Activated T-helper 1 cell treated with anti-CD3 and anti-CD28 coated beads, Interleukin-12 subunit alpha, Interleukin-12 subunit beta, Interleukin-2, Interleukin-4 antibody, amounts not matched to agents 30 ng/mL and 10 ng/mL and 1 ng/mL, durations not matched to agents 14 hours and 24 hours and 36 hours (primary cell): ENCODE data around the gene MAP4. TPM values are rescaled to one million over a fixed set of nuclear protein-coding genes. Genes with fewer than 3 reads are reported as not detected.
"Not testable (repeated sequence)": the region's sequence is repeated elsewhere in the genome, so short reads cannot be mapped to it uniquely, and the experiment has no call there.

Experiments used
- DNase-seq: peaks from one replicate; pipeline ENCODE4 v3.0.0; 2021; ENCODE audit warnings: low spot score
- H3K27ac Mint-ChIP-seq: one replicate; pipeline ENCODE4 v1.8.0; 2021; ENCODE audit warnings: mild to moderate bottlenecking, mixed read lengths
- H3K27me3 Mint-ChIP-seq: one replicate; pipeline ENCODE4 v1.8.0; 2022; ENCODE audit warnings: mild to moderate bottlenecking, moderate library complexity, mixed read lengths; ENCODE audit not compliant: insufficient read depth
- H3K36me3 Mint-ChIP-seq: one replicate; pipeline ENCODE4 v1.8.0; 2021; ENCODE audit warnings: low read depth, mixed read lengths
- H3K4me1 Mint-ChIP-seq: one replicate; pipeline ENCODE4 v1.8.0; 2021; ENCODE audit warnings: low read depth, mixed read lengths
- H3K4me3 Mint-ChIP-seq: one replicate; pipeline ENCODE4 v1.8.0; 2021; ENCODE audit warnings: mild to moderate bottlenecking, moderate library complexity, mixed read lengths
- H3K9me3 Mint-ChIP-seq: one replicate; pipeline ENCODE4 v1.8.0; 2021; ENCODE audit warnings: mixed read lengths
- intact Hi-C: fragments of 100-400 bp; cut with micrococcal nuclease; formaldehyde crosslinking; loops from one replicate; pipeline ENCODE4 v1.15.1; 2024
- total RNA-seq: library from RNA; stranded (reverse); gene quantifications from 2 replicates; pipeline ENCODE4 v1.2.3, GENCODE V29; 2022

Gene MAP4
- total RNA-seq, 1 donor from 2014 or later, result 120 TPM

- intact Hi-C loops, result no loop called here
- Mint-ChIP-seq H3K27ac (no peak overlapping the region), H3K27me3 (no peaks in the 10 kb centered on the region), H3K36me3 (peaks cover 34% of the 10 kb centered on the region), H3K4me3 (no peak overlapping the region), H3K9me3 (no peaks in the 10 kb centered on the region), H3K4me1 (no peaks in the 10 kb centered on the region)
- DNase-seq, result no peak
Observed at GRCh38 chr3:47847260-47847659, 169.0 kb downstream of the MAP4 start.

- Mint-ChIP-seq H3K27me3 (no peaks in the 10 kb centered on the region), H3K9me3 (no peaks in the 10 kb centered on the region), H3K27ac (no peak overlapping the region), H3K4me3 (no peak overlapping the region), H3K4me1 (no peaks in the 10 kb centered on the region), H3K36me3 (peaks cover 35% of the 10 kb centered on the region)
- intact Hi-C loops, result no loop called here
- no peak for DNase-seq
Observed at GRCh38 chr3:47846880-47847248, 169.4 kb downstream of the MAP4 start.

GRCh38 chr3:47846186-47846879, 169.9 kb downstream of the MAP4 start:
- no peak overlapping the region for H3K4me3 Mint-ChIP-seq
- no peak overlapping the region for H3K27ac Mint-ChIP-seq
- no peaks in the 10 kb centered on the region for H3K27me3 Mint-ChIP-seq
- no peaks in the 10 kb centered on the region for H3K4me1 Mint-ChIP-seq
- no peaks in the 10 kb centered on the region for H3K9me3 Mint-ChIP-seq
- peaks cover 41% of the 10 kb centered on the region for H3K36me3 Mint-ChIP-seq
- intact Hi-C loops, result no loop called here
- DNase-seq, result no peak

DNA sequence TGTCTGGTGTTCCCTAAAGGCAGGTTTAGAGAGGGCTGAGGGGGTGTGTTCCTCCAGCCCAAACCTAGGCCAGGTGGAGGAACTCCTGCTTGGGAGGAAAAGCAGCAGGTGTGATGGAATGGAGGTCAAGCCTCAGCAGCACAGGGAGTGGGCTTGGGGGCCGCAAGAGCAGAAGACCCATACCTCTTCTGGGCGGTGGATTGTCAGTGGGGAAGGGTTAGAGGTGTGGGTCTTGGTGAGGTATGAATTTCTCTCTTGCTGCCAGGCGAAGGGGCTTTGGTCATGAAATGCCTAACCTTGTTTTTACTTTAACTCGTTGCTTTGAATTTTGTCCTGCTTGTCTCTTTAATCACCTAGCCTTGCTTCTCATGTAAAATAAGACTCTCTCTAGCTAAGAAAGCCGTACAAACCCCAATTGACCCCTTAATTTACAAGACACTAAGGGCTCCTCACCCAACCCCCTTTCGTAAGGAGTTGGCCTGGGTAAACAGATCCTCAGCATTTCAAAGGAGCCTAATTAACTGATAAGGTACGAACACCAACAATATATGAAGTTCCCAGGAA, 174.3 kb downstream of the MAP4 start:
- no peaks in the 10 kb centered on the region for H3K4me1 Mint-ChIP-seq
- DNase-seq, result no peak
- no peak overlapping the region for H3K27ac Mint-ChIP-seq
- no peak overlapping the region for H3K4me3 Mint-ChIP-seq
- peaks cover 49% of the 10 kb centered on the region for H3K36me3 Mint-ChIP-seq
- no peaks in the 10 kb centered on the region for H3K27me3 Mint-ChIP-seq
- intact Hi-C loops, result no loop called here
- H3K9me3 Mint-ChIP-seq, result no peaks in the 10 kb centered on the region

GRCh38 chr3:47838503-47838902, 177.7 kb downstream of the MAP4 start:
- Mint-ChIP-seq H3K27me3 (no peaks in the 10 kb centered on the region), H3K27ac (no peak overlapping the region), H3K4me1 (peaks cover 5% of the 10 kb centered on the region), H3K4me3 (no peak overlapping the region), H3K9me3 (no peaks in the 10 kb centered on the region), H3K36me3 (peaks cover 54% of the 10 kb centered on the region)
- intact Hi-C loops, result loop anchor here (1.0 kb wide), 1 partner anchor 152 kb away; no protein-coding TSS in a partner anchor
- no peak for DNase-seq

DNA sequence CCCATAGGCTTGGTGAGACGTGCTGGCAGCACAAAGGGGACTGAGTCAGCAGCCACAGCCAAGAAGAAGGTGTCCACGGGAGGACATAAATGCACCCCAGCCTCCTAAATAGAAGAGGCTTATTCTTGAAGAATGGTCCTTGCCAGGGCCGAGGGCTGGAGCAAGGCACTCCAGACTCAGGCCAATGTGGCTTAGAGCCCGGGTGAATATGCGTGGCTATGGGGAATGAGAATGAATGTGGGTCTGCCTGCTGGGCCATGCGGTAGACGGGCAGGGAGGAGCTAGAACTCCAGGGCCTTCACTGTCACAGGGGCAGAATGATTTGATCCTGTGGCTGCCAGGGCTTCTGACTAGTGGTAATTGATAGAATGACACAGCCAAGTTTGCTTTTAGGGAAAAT, 179.2 kb downstream of the MAP4 start:
- Mint-ChIP-seq H3K27ac (no peak overlapping the region), H3K27me3 (no peaks in the 10 kb centered on the region), H3K4me3 (no peak overlapping the region), H3K9me3 (no peaks in the 10 kb centered on the region), H3K4me1 (peaks cover 5% of the 10 kb centered on the region), H3K36me3 (peaks cover 51% of the 10 kb centered on the region)
- intact Hi-C loops, result loop anchor here (1.0 kb wide), 1 partner anchor 314 kb away; no protein-coding TSS in a partner anchor
- no peak for DNase-seq

DNA sequence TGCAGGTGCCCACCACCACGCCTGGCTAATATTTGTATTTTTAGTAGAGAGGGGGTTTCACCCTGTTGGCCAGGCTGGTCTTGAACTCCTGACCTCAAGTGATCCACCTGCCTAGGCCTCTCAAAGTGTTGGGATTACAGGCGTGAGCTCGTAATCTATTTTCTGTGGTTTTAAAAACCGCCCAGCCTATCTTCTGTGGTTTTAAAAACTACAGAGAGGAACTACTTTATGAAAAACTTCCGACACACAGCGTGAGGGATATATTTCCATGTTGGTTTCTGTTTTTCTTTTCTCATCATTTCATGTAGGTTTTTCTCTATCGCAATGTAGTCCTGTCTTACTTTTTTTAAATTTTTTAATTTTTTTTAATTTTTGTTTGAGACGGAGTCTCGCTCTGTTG, 186.7 kb downstream of the MAP4 start:
- intact Hi-C loops, result loop anchor here (5.0 kb wide), 1 partner anchor 258 kb away; no protein-coding TSS in a partner anchor
- peak overlapping the region; percentile 64 for H3K27ac Mint-ChIP-seq

DNA sequence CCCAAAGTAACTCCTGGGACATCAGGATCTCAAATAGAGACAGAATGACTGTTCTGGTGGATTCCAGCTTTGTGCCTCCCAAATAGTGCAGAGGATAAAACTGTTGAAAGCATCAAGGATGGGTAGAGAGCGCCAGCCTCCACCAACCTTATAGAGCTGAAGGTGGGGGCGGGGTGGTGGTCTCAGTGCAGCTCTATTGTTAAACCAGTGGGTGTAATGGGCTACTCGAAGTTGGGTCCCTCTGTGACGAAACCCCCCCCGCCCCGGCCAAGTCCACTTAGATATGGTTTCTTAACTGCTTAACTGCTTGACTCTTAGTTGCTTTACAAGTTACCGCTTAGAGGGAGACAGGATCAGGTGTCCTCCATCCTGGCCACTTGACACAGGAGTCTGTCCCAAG, 190.6 kb downstream of the MAP4 start:
- H3K4me1 Mint-ChIP-seq, result peaks cover 34% of the 10 kb centered on the region
- H3K27ac Mint-ChIP-seq, result peak overlapping the region; percentile 83
- intact Hi-C loops, result loop anchor here (1.0 to 5.0 kb wide), 3 partner anchors 36 to 262 kb away; no protein-coding TSS in a partner anchor
- peaks cover 27% of the 10 kb centered on the region for H3K36me3 Mint-ChIP-seq
- H3K4me3 Mint-ChIP-seq, result peak overlapping the region; percentile 95
- DNase-seq, result no peak
- no peaks in the 10 kb centered on the region for H3K27me3 Mint-ChIP-seq
- peaks cover 3% of the 10 kb centered on the region for H3K9me3 Mint-ChIP-seq

More for the DNA sequence above, 186.7 kb downstream of the MAP4 start:
- H3K27me3 Mint-ChIP-seq, H3K4me3 Mint-ChIP-seq, DNase-seq, H3K9me3 Mint-ChIP-seq: not testable (repeated sequence)
- Mint-ChIP-seq H3K36me3 (peaks cover 42% of the 10 kb centered on the region), H3K4me1 (peaks cover 35% of the 10 kb centered on the region)

DNA sequence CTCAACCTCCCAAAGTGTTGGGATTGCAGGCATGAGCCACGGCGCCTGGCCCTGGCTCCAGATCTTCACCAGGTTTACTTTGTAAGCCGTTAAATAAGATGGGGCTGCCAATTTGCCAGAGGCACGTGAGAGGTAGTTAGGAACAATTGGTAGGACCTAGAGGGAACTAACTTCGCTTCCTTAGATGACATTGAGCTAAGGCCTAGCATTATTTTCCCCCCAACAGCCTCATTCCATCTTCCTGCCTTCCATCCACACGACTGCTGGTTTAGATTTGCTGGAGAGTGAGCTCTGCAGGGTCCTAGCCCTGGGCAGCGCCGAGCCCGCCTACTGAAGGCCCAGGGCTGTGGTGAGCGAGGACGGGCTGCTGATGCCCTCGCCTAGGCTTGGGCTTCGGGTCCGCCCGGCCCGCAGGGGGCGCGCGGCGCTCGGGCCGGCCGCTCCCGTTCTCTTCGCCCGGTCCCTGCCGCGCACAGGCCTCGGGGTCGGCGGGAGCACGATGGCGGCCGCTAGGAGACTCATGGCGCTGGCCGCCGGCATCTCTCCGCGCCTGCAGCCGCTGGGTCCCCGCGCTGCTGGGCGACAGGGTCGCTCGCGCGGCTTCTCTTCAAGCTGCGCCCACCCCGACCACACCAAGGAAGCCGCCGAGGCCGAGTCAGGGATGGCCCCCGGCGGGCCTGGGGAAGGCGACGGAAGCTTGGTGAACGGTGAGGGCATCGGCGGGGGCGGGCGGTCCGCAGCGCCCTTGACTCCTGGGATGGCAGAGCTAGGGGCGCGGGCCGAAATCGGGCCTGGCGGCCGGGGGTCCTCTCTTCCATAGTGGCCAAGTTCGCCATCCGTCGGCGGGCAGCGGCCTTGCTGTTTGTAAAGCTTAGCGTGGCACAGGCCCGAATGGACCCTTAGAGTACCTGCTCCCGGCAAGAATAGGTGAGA, 191.4 kb downstream of the MAP4 start:
- Mint-ChIP-seq H3K27me3 (no peaks in the 10 kb centered on the region), H3K4me1 (peaks cover 34% of the 10 kb centered on the region), H3K9me3 (peaks cover 3% of the 10 kb centered on the region), H3K4me3 (peak overlapping the region; percentile 95), H3K27ac (peak overlapping the region; percentile 83), H3K36me3 (peaks cover 31% of the 10 kb centered on the region)
- intact Hi-C loops, result loop anchor here (1.0 to 5.0 kb wide), 4 partner anchors 22 to 262 kb away; partner anchors contain the start of gene DHX30
- DNase-seq, result peak; percentile 77

- peaks cover 25% of the 10 kb centered on the region for H3K36me3 Mint-ChIP-seq
- no peak overlapping the region for H3K4me3 Mint-ChIP-seq
- no peak for DNase-seq
- no peak overlapping the region for H3K27ac Mint-ChIP-seq
- intact Hi-C loops, result no loop called here
- peaks cover 3% of the 10 kb centered on the region for H3K9me3 Mint-ChIP-seq
- peaks cover 7% of the 10 kb centered on the region for H3K4me1 Mint-ChIP-seq
- H3K27me3 Mint-ChIP-seq, result no peaks in the 10 kb centered on the region
Observed at GRCh38 chr3:47817609-47818008, 198.6 kb downstream of the MAP4 start.

DNA sequence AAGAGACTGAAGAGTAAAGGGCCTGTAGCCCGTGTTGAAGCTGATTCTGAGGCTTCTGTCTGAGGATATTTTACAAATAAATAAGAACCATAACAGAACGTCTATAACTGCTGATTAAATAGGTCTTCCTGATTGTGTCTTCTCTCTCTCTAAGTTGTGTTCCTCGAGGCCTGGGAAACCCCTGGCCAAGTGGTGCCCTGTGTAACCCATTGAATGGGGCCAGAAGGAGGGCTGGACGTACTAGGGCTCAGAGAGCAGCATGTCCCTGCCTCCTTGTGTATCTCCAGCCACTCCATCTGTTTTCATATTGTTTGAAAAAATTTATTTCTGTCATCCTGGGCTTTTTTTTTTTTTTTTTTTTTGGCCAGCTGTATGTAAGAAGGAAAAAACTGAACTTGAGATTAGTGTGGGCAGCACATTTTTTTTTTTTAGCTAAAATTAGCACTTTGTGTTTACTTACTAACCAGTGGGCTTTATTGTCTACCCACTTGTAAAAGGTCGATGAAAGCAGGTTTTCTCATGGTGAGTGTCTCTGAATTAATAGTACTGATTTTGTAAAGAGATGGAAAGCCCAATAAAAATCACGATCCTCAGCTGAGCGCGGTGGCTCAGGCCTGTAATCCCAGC, 202.6 kb downstream of the MAP4 start:
- Mint-ChIP-seq H3K27ac (no peak overlapping the region), H3K36me3 (peaks cover 26% of the 10 kb centered on the region), H3K4me1 (peaks cover 7% of the 10 kb centered on the region), H3K27me3 (no peaks in the 10 kb centered on the region), H3K4me3 (no peak overlapping the region), H3K9me3 (no peaks in the 10 kb centered on the region)
- DNase-seq, result no peak
- intact Hi-C loops, result no loop called here

GRCh38 chr3:47804577-47804976, 211.6 kb downstream of the MAP4 start:
- H3K9me3 Mint-ChIP-seq, result no peaks in the 10 kb centered on the region
- intact Hi-C loops, result loop anchor here (5.0 kb wide), 1 partner anchor 522 kb away; the partner anchor contains the start of genes KIF9 and KLHL18
- H3K4me1 Mint-ChIP-seq, result peaks cover 19% of the 10 kb centered on the region
- H3K36me3 Mint-ChIP-seq, result no peaks in the 10 kb centered on the region
- no peaks in the 10 kb centered on the region for H3K27me3 Mint-ChIP-seq
- peak overlapping the region; percentile 93 for H3K4me3 Mint-ChIP-seq
- no peak for DNase-seq
- H3K27ac Mint-ChIP-seq, result no peak overlapping the region
